HG02943 (cell line): Measurements from ENCODE around the gene DHRS1.

Experiments used
- ATAC-seq: cut with Tn5 transposase; IDR thresholded peaks from one replicate; pipeline ENCODE4 v1.9.1; 2021; ENCODE audit warnings: mild to moderate bottlenecking, low read depth, moderate library complexity; ENCODE audit not compliant: unreplicated experiment

Gene DHRS1

DNA sequence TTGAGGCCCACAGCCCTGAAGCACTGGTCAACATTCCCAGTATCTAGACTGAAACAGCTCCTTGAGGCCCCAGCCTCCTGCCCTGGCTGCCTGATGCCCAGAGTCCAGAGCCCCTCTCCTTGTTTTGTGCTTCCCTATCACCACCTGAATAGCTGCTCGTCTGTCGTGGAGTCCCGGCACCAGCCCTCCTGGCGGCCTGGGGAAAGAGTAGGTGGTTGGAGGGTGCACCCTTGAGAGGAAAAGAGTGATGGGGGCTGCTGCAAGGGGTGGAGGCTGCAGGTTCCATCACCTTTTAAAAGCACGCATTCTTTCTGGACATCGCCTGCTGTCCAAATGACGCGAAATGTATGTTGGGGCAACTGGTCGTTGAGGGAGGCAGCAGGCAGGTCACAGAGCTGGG, 31.4 kb downstream of the DHRS1 start:
- no peak for ATAC-seq

DNA sequence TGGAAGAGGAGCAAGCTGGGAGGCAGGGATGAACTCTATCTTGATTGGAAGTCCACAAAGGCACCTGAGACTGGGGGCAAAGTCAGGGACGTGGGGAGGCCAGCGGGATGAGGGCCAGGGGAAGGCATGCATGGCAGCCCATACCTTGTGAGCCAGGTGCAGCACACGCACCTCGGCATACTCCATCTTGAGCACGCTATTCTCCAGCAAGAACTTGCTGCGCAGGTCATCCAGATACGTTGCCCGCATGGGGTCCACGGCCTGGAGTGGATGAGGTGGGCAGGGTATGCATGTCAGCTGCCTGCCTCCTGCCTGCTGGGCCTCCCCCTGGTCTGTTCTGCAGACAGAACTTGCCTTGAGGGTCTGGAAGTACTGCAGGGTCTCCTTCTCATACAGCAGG, 32.1 kb downstream of the DHRS1 start:
- no peak for ATAC-seq

DNA sequence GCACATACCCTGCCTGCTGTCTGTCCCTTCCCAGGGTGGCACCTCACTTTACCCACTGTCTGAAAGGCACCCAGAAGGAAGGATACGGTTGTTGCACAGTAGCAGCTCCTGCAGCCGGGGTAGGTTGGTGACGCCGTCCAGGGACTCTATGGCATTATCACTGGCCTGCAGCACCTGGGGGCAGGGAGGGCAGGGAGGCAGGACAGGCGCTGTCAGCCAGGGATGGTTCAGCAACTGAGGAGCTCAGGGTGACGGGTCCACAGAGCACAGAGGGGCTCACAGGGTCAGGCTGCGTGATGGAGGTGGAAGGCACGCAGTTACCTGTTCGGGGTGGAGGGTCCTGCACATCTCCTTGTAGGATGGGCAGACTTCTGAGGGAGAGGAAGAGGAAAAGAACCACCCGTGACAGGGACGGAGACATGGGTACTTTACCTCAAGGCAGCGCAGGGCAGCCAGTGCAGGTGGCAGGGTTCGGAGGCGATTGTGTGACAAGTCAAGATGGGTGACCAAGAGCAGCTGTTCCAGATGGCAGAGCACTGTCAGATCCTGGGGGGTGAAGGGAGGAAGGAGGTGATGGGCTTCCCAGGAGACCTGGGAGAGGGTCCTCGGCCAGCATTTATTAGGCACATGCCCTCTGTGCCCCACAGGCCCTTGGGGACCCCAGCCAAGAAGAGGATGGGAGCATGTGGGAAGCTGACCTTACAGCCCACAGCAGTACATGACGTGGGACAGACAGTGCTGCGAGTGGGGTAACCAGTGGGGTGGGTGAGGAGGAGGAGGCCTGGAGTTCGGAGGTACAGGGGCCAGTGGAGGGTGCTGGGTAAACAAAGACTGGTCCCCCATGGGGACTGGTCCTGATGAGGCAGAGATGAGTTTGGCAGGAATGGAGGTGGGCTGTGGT, 33.0 kb downstream of the DHRS1 start:
- no peak for ATAC-seq

DNA sequence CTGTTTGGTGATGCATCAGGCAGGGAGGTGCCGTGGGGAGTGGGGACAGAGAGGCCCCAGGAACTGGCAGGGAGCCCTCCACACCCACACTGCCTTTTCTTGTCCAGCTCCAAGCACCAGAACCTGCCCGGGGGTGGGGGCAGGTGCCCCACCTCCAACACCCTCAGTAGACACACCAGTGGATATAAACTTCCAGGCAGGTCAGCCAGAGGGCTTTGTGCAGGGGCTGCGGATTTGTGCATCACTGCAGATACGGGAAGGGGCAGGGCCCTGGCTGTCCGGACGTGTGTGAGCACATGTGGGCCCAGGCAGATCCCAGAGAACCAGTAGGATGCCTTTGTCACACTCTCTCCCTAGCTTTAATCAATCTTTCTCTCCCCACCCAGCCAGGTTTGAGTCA, 35.3 kb downstream of the DHRS1 start:
- ATAC-seq, result no peak

DNA sequence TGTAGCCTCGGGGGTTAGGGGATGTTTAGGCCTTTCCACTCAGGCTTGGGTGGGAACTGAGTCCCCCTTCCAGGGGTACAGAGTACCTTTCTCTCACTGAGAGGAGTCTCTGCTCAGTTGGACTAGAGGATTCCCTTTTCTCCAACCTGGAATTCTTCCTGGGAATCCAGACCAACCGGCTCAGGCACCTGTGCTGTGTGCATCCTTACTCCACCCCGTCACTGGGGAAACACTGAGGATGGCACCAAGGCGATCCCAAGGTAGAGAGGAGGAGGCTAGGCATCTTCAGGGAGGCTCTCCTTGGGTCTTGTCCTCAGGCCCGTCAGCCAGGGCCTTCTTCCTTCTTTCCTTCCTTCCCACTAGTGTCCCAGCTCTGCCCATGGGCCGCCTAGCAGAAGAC, 35.7 kb downstream of the DHRS1 start:
- no peak for ATAC-seq

DNA sequence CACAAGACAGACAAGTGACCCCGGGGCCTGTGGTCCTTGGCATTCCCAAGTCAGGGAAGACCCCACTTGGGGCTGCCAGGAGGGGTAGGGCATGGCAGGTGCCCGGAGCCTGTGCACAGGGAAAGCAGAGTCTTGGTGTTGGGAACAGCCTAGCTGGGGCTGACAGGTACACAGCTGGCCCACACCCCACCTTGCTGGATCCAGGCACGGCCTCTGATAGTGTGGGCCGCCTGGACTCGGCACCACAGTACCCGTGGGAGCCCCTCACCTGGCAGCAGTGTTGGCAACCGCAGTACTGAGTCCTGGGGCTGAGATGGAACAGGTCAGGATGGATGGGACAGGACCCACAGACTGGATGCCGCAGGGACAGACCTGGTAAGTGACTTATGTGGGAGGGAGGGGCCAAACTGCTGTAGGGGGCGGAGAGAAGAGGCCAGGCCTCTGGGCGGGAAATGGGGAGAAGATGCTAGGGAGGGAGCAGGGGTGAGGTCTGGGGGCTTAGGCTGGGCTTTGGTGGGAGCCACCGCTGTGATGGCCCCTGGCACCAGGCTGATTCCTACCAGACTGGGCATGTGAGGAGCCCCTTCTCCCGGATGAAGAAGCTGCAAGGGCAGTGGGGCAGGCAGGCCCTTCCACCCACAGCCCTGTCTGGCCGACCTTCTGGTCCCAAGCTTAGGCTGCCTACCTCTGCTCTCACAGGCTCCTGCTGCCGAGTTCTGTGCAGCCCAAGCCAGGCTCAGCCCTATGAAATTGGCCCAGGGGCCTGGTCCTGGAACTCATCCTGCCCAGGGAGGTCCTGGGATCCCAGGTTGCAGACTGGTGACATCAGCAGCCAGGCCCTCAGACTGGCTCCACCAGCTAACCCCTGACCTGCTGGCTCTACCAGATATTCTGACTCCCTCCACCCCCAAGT, 36.5 kb downstream of the DHRS1 start, which contains the start of gene TGM1:
Gene TGM1 (minus strand): TSS at position 357 of the 913 bp plus-strand sequence. CDS start 825 bp downstream, outside the sequence.
- ATAC-seq, result no peak

DNA sequence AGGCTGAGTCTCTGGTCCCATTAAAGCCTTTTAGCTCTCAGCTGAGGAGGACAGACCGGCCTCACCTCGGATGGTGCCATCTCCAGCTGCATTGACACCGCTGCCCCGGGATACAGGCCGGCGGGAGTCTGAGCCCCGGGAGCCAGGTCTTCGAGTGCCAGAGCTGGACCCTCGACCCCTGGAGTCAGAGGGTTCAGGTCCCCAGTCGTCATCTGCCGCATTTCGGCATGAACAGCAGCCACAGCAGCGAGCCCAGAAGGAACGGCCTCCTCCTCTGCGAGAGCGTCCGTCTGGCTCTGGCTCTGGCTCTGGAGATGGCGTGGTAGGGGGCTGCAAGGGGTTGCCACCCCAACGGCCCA, 37.6 kb downstream of the DHRS1 start:
- no peak for ATAC-seq

DNA sequence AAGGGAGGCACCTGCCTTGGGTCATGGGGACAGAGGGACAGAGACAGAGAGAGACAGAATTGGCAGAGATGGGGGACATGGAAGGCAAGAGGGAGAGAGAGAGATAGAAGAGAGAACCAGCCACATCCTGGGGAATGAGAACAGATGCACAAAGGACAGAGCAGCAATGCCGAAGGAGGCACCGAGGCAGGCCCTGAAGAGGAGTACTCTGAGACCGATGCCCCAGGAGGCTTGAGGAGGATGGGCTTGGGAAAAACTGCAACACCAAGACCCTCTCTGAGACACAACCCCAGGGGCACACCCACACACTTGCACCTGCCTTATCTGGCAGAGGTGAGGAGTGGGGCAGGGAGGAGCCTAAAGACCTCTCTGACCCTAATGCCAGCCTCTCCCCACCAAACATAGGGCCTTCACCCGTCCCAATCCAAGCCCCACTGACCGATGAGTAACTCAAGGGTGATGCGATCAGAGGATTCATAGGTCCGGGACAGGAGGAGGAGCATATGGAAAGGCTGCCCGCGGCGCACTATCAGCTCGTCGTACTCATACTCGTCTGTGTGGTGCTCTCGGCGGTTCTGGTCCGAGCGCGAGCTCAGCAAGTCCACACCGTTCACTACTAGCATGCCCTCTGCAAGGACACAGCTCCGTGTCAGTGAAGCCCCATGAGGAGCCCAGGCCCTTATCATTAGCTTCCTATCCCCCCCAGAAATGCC, 38.2 kb downstream of the DHRS1 start:
- ATAC-seq, result no peak

DNA sequence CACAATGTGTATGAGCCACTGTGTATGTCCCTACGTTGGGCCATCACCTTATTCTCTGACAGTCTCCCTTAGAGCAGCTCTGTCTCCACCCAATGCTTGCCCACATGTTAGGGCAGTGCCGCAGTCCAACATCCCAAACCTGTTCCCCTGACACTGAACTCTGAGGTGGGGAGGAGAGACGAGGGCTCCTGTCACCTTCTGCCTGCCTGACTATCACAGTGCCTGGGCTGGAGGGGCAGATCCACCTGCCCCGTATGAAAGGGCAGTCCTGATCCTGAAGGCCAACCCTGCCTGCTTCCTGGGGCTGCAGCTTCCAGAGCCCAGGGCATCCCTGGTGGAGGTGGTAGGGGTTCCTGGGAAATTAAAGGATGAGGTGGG, 38.8 kb downstream of the DHRS1 start:
- no peak for ATAC-seq

DNA sequence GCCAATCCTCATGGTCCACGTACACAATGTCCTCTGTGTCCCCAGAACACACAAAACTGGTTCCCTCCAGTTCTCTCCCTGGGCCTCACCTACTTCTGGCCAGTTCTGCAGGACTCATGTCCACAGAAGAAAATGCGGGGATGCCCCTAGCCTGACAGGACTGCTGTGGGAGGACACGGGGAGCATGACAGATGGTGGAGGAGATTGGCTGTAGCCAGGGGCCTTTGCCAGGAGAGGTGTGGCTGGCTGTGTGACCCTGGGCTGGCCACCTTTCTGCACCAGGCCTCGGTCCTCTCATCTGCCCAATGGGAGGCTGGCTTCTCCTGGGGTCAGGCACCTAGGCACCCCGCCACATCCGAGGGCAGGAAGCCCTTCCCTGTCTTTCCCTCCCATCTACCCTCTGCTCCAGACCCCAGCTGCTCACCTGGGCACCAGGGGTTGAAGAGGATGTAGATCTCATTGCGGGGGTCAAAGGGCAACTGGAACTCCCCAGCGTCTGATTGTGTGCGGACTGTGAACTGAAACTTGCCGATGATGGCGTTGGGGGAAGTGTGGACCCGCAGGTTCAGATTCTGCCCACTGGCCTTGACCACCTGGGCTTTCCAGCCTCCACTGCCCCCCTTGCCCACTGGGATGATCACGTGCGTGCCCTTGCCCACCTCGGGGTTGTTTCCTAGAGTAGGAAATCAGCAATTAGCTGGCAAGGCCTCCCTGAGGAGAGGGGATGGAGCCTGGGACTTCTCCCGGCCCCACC, 39.4 kb downstream of the DHRS1 start:
- no peak for ATAC-seq

DNA sequence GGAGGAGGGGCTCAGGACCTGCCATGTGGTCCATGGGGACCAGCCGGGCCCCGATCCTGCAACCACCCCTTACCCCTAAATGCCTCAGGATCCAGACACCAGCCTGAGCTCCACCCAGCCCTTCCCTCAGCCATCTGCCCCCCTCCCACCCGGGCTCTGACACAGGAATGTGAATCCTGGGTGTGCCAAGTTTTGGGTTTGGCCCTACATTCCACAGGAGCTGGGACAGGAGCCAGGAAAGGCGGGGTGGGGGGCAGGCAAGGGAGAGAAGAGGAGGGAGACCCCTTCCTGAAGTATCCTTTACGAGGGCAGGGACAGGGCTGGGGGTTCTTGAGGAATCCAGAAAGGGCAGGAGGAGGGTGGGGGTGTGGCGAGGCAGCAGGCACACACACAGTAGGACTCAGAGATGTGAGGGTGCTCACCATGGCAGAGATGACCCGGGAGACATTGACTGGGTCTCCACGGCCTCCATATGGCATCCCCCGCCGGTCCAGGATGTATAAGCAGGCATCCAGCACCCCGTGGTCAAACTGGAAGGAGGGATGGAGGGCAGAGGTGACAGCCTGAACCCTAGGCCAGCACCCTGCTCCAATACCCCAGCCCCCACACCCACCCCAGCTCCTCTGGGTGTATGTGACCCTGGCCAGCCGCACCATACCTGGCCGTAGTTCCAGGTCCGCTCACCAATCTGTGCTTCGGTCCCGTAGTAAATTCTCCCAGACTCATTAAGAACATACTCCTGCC, 40.1 kb downstream of the DHRS1 start:
- ATAC-seq, result no peak

DNA sequence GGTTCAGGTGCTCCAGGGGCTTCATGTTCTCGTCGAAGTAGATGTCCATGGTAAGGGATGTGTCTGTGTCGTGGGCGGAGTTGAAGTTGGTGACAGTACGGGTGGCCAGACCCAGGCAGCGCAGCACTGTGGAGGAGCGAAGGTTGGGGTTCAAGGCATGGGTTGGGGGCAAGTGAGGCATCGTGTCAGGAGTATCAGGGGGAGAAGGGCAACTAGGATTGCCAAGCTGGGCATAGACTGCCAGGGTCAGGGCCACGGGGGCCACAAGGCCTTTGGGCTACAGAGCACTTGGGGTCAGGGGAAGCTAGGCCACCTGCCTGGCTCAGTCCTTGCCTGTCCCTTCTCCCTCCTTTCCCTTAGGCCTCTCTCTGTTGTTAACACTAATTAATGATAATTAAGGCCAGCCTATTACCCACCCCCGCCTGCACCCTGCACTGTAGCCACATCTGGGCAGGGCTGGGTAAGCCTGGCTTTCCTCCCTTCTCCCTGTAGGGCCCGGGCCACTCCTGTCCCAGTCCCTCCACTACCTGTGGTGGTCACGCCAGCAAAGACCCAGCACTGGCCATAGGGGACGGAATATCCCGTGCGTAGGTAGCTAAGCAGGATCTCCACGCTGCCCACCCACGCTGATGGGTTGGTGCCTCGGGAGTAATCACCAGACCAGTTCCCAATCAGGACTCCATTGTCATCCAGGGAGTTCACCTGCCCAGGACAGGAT, 40.9 kb downstream of the DHRS1 start:
- no peak for ATAC-seq

DNA sequence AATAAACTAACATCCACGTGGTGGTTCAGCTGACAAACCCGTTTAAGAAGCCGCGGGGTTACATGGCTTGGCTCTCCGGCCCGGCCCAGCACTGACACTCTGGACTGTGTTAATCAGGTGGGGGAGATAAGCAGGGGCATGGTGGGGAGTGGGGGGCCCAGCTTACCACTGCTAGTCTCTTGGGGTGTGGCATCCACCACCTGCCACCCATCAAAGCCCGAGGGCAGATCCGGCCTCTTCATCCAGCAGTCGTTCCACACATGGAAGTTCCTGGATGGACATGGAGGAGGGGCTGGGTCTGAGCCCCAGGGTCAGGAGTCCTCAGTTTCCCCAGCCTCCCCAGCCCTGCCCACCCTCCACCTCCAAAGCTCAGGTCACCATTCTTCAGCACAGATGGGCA, 41.5 kb downstream of the DHRS1 start:
- no peak for ATAC-seq

DNA sequence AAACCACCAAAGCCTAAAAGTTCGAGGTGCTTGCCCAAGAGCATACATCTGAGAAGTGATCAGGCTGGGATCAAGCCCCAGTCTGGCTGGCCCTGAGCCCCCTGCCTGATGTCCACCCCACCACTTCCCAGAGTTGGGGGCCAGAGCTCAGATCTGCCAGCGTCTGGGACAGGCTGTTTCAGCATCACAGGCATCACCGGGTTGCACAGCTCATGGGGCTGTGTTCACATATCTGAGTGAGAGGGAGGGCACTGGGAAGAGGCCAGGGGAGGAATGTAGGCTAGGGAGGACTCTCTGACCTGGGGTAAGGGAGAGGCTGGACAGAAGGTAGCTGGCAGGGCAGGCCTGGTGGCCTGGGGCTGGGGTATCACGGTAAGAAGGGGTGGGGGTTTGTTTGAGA, 42.6 kb downstream of the DHRS1 start:
- ATAC-seq, result no peak

DNA sequence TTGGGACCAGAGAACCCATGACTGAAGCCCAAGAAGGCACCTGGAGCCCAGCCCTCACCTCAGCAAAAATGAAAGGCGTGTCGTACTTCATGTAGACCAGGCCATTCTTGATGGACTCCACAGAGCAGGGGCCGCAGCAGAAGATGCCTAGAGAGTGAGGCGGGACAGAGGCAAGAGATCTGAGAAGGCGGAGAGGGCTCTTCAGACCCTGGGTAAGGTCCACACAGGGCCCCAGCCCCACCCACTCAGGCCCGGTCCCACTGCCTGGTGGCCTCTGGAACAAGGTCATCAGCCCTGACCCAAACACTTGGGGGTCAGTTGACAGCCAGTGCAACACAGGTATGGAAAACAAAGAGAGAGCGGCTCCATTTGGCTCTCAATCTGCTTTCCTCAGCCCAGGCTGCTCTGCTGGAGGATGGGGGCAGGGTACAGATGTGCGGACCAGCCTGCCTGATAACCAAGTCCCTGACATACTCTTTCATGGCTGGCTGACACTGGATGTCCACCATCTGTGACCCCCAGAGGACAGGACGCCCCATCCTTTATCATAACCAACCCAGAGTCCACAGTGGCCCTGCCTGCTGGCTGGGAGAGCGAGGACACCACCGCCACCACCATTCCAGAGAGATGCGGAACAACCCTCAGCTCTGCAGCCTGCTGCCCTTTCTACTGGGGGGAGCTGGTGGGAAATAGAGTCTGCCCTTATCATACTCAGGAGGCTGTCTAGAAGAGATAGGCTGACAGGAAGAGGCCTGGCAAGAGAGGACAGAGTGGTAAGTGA, 43.5 kb downstream of the DHRS1 start:
- ATAC-seq, result no peak

DNA sequence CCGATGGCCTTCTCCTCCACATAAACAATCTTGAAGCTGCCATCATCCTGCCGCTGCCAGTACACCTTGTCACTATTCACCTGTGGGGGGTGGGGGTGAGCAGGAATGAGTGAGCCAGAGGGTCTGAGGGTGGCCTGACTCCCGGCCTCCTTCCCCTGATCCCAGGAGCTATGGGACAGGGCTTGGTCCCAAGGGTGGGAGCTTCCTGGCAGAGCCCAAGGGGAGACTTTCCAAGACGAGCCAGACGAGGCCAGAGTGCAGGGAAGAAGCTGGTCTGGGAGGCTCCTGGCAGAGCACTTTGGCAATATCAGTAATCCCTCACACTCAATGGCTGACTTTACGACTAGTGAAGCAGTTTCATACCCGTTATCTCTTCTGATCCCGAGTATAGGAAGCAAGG, 44.1 kb downstream of the DHRS1 start:
- no peak for ATAC-seq

DNA sequence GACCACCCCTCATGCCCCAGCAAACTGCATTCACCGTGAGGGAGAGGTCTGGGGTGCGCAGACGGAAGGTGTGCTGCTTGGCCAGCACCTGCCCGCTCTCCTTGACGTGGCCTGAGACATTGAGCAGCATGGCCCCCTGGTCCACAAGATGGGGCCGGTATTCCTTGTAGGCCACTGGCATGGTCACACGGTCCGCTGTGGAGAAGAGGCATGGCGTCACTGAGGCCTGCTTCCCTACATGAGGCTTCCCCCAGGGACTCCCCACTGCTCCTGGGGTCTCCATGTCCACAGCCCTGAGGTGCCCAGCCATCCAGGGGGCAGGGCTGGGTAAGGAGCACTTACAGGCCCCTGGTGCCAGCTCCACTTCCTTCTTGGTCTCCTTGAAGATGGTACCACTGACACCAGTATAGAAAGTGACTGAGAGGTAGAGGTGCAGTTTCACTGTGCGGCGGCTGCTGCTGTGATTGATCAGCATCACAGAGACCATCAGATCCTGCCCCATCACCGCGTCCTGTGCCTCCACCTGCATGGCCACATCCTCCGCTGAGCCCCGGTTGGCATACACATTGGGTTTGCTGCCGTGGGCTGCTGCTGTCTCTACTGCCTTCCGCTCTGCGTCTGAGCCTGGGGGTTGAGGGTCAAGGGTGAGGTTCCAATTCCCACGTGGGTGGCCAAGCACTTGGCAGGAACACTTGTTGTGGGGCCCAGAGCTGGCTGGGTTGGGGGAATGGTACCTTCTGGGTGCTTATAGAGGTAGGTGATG, 44.8 kb downstream of the DHRS1 start:
- ATAC-seq, result no peak
